HEK293 (cell line): ENCODE results near the gene CD8B.

Experiments
- CTCF ChIA-PET: fragments of 350-600 bp; formaldehyde crosslinking; extraction: SDS; loops from one replicate; lab custom pipeline; 2021; ENCODE audit warnings: antibody characterized with exemption; lab: Yijun Ruan, JAX
- POLR2A ChIA-PET: fragments of 300-600 bp; formaldehyde crosslinking; extraction: SDS; loops from one replicate; lab custom pipeline; 2020; ENCODE audit warnings: antibody characterized with exemption, inconsistent platforms; lab: Yijun Ruan, JAX
- H3K27ac ChIP-seq: fragments of 200-500 bp; sonication (Bioruptor generic); 2 replicates; pipeline ENCODE4 v1.5.1; 2014; ENCODE audit warnings: low read depth, low read length, control low read depth, inconsistent platforms; ENCODE audit errors: extremely low read depth
- H3K36me3 ChIP-seq, 2 experiments: fragments of 200-500 bp in 1 of 2; sonication (Bioruptor generic) in 1 of 2; 1 replicate in 1 of 2; 2 replicates in 1 of 2; pipeline ENCODE4 v1.5.1; 2014 to 2017; ENCODE audit warnings: inconsistent platforms in 2 of 2, low read length in 2 of 2; ENCODE audit not compliant: control insufficient read depth in 2 of 2, insufficient read depth in 1 of 2
- H3K4me1 ChIP-seq: fragments of 200-500 bp; sonication (Bioruptor generic); 2 replicates; pipeline ENCODE4 v1.5.1; 2014; ENCODE audit warnings: mild to moderate bottlenecking, low read length, inconsistent platforms; ENCODE audit not compliant: control insufficient read depth, insufficient read depth
- H3K4me3 ChIP-seq: 2 replicates; pipeline ENCODE4 v1.5.1; 2011; ENCODE audit warnings: low read depth, mild to moderate bottlenecking, control low read depth, low read length, moderate library complexity
- H3K9me3 ChIP-seq: fragments of 200-500 bp; sonication (Bioruptor generic); 2 replicates; pipeline ENCODE4 v1.5.1; 2014; ENCODE audit warnings: low read depth, low read length, inconsistent platforms; ENCODE audit not compliant: control insufficient read depth, insufficient read depth
- BCL11A ChIP-seq: fragments of 450-650 bp; formaldehyde crosslinking; IDR thresholded peaks from 2 replicates; pipeline ENCODE4 v1.5.1; 2016; ENCODE audit warnings: low read depth, missing biosample characterization, missing genetic modification characterization
- GLI4 ChIP-seq: fragments of 450-650 bp; formaldehyde crosslinking; IDR thresholded peaks from 2 replicates; pipeline ENCODE4 v1.5.1; 2016; ENCODE audit warnings: missing biosample characterization, missing genetic modification characterization
- MEIS1 ChIP-seq: sonication (generic); formaldehyde crosslinking; IDR thresholded peaks from 2 replicates; pipeline ENCODE4 v1.8.1; 2022; ENCODE audit warnings: missing genetic modification reagents, mild to moderate bottlenecking, borderline replicate concordance
- SCRT2 ChIP-seq: fragments of 450-650 bp; formaldehyde crosslinking; IDR thresholded peaks from 2 replicates; pipeline ENCODE4 v1.5.1; 2016; ENCODE audit warnings: missing biosample characterization, missing genetic modification characterization
- SP7 ChIP-seq: fragments of 450-650 bp; formaldehyde crosslinking; IDR thresholded peaks from 2 replicates; pipeline ENCODE4 v1.5.1; 2016; ENCODE audit warnings: missing biosample characterization, missing genetic modification characterization
- ZBTB1 ChIP-seq: fragments of 450-650 bp; formaldehyde crosslinking; IDR thresholded peaks from 2 replicates; pipeline ENCODE4 v1.5.1; 2016; ENCODE audit warnings: missing biosample characterization, missing genetic modification characterization
- ZBTB7A ChIP-seq: fragments of 450-650 bp; formaldehyde crosslinking; IDR thresholded peaks from 2 replicates; pipeline ENCODE4 v1.5.1; 2016; ENCODE audit warnings: low read depth, missing biosample characterization, missing genetic modification characterization
- ZIC2 ChIP-seq: fragments of 450-650 bp; formaldehyde crosslinking; IDR thresholded peaks from 2 replicates; pipeline ENCODE4 v1.5.1; 2016; ENCODE audit warnings: missing biosample characterization, missing genetic modification characterization
- ZNF10 ChIP-seq: fragments of 450-650 bp; formaldehyde crosslinking; IDR thresholded peaks from 2 replicates; pipeline ENCODE4 v1.5.1; 2017; ENCODE audit warnings: missing biosample characterization, missing genetic modification characterization
- ZNF121 ChIP-seq: fragments of 450-650 bp; formaldehyde crosslinking; IDR thresholded peaks from 2 replicates; pipeline ENCODE4 v1.5.1; 2016; ENCODE audit warnings: missing biosample characterization, missing genetic modification characterization
- ZNF174 ChIP-seq: fragments of 450-650 bp; formaldehyde crosslinking; IDR thresholded peaks from 2 replicates; pipeline ENCODE4 v1.5.0; 2017; ENCODE audit warnings: missing biosample characterization, mild to moderate bottlenecking, missing genetic modification characterization
- ZNF214 ChIP-seq: fragments of 450-650 bp; formaldehyde crosslinking; IDR thresholded peaks from 2 replicates; pipeline ENCODE4 v1.5.1; 2017; ENCODE audit warnings: missing biosample characterization, mild to moderate bottlenecking, missing genetic modification characterization, borderline replicate concordance
- ZNF544 ChIP-seq: fragments of 450-650 bp; formaldehyde crosslinking; IDR thresholded peaks from 2 replicates; pipeline ENCODE4 v1.5.0; 2017; ENCODE audit warnings: missing biosample characterization, missing genetic modification characterization
- ZNF549 ChIP-seq: fragments of 450-650 bp; IDR thresholded peaks from 2 replicates; pipeline ENCODE4 v1.5.1; 2018; ENCODE audit warnings: missing biosample characterization, missing genetic modification characterization, mild to moderate bottlenecking, inconsistent platforms, moderate library complexity
- ZNF623 ChIP-seq: fragments of 450-650 bp; formaldehyde crosslinking; IDR thresholded peaks from 2 replicates; pipeline ENCODE4 v1.5.1; 2016; ENCODE audit warnings: missing biosample characterization, missing genetic modification characterization
- TF ChIP-seq, protein P1 (sequence below): fragments of 450-650 bp; formaldehyde crosslinking; IDR thresholded peaks from 2 replicates; pipeline ENCODE4 v1.5.1; 2016; ENCODE audit warnings: missing biosample characterization, missing genetic modification characterization, borderline replicate concordance
- TF ChIP-seq, protein P2 (sequence below): fragments of 450-650 bp; formaldehyde crosslinking; IDR thresholded peaks from 2 replicates; pipeline ENCODE4 v1.5.1; 2016; ENCODE audit warnings: missing biosample characterization, missing genetic modification characterization
- TF ChIP-seq, protein P3 (sequence below): fragments of 450-650 bp; formaldehyde crosslinking; IDR thresholded peaks from 2 replicates; pipeline ENCODE4 v1.5.1; 2017; ENCODE audit warnings: missing biosample characterization, missing genetic modification characterization
- TF ChIP-seq, protein P4 (sequence below): fragments of 450-650 bp; formaldehyde crosslinking; conservative IDR thresholded peaks from 2 replicates; pipeline ENCODE4 v1.5.1; 2016; ENCODE audit warnings: low read depth, missing biosample characterization, missing genetic modification characterization

Gene CD8B

DNA sequence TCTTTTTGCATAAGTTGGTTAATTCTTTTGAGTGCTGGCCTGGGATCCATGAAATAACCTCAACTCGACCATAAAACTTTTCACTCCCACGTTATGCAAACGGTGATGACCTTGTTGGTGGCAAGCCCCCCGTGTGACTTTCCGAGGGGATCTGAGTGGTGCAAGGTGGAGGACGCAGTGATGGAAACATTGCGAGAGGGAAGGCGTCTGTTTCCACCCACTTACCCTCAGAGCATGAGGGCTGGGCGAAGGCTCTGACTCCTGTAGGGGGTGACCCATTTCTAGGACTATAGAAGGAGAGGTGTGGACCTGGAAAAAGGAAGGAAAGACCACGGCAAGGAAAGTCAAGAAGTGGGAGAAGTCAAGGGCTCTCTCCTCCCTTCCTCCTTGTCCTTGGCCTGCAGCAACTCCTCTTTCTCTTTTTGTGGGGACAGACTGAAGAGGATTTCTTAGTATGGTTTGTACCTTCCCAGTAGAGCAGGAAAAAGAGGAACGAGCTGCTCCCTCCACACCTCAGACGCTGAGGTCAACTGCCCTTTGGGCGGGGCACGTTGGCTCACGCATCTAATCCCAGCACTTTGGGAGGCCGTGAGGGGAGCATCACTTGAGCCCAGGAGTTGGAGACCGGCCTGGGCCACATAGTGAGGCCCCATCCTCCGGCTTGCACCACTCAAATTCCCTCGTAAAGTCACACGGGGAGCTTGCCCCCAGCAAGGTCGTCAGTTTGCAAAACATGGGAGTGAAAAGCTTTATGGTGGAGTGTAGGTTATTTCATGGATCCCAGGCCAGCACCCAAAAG lies 55.4 kb downstream of the CD8B start:
- POLR2A ChIA-PET: interaction anchor here (1.4 kb wide), 1 partner anchor 366 kb away, joined by 3 read pairs; the partner anchor contains the start of gene KDM3A
- Histone ChIP-seq H3K4me3 (no peak overlapping the region), H3K4me1 (peaks cover 4% of the 10 kb centered on the region; the same call in 1 of the 2 replicates), H3K9me3 (no peaks in the 10 kb centered on the region), H3K27ac (no peak overlapping the region), H3K36me3 (no peaks in the 10 kb centered on the region)
- CTCF ChIA-PET: interaction anchor here (1.3 kb wide), 1 partner anchor 41 kb away, joined by 7 read pairs; no protein-coding TSS in a partner anchor
- no peak for TF ChIP-seq ZNF10 (tag by site-specific recombination)
- TF ChIP-seq ZBTB1 (tag by site-specific recombination): no peak
- TF ChIP-seq, protein P1, sequence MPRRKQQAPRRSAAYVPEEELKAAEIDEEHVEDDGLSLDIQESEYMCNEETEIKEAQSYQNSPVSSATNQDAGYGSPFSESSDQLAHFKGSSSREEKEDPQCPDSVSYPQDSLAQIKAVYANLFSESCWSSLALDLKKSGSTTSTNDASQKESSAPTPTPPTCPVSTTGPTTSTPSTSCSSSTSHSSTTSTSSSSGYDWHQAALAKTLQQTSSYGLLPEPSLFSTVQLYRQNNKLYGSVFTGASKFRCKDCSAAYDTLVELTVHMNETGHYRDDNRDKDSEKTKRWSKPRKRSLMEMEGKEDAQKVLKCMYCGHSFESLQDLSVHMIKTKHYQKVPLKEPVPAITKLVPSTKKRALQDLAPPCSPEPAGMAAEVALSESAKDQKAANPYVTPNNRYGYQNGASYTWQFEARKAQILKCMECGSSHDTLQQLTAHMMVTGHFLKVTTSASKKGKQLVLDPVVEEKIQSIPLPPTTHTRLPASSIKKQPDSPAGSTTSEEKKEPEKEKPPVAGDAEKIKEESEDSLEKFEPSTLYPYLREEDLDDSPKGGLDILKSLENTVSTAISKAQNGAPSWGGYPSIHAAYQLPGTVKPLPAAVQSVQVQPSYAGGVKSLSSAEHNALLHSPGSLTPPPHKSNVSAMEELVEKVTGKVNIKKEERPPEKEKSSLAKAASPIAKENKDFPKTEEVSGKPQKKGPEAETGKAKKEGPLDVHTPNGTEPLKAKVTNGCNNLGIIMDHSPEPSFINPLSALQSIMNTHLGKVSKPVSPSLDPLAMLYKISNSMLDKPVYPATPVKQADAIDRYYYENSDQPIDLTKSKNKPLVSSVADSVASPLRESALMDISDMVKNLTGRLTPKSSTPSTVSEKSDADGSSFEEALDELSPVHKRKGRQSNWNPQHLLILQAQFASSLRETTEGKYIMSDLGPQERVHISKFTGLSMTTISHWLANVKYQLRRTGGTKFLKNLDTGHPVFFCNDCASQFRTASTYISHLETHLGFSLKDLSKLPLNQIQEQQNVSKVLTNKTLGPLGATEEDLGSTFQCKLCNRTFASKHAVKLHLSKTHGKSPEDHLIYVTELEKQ (tag by site-specific recombination): no peak
- no peak for TF ChIP-seq ZNF214
- TF ChIP-seq, protein P2, sequence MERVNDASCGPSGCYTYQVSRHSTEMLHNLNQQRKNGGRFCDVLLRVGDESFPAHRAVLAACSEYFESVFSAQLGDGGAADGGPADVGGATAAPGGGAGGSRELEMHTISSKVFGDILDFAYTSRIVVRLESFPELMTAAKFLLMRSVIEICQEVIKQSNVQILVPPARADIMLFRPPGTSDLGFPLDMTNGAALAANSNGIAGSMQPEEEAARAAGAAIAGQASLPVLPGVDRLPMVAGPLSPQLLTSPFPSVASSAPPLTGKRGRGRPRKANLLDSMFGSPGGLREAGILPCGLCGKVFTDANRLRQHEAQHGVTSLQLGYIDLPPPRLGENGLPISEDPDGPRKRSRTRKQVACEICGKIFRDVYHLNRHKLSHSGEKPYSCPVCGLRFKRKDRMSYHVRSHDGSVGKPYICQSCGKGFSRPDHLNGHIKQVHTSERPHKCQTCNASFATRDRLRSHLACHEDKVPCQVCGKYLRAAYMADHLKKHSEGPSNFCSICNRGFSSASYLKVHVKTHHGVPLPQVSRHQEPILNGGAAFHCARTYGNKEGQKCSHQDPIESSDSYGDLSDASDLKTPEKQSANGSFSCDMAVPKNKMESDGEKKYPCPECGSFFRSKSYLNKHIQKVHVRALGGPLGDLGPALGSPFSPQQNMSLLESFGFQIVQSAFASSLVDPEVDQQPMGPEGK (tag by site-specific recombination): no peak
- no peak for TF ChIP-seq ZNF174 (tag by site-specific recombination)
- TF ChIP-seq SCRT2 (tag by site-specific recombination): no peak
- TF ChIP-seq, protein P3, sequence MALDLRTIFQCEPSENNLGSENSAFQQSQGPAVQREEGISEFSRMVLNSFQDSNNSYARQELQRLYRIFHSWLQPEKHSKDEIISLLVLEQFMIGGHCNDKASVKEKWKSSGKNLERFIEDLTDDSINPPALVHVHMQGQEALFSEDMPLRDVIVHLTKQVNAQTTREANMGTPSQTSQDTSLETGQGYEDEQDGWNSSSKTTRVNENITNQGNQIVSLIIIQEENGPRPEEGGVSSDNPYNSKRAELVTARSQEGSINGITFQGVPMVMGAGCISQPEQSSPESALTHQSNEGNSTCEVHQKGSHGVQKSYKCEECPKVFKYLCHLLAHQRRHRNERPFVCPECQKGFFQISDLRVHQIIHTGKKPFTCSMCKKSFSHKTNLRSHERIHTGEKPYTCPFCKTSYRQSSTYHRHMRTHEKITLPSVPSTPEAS (tag by site-specific recombination): no peak
- no peak for TF ChIP-seq BCL11A (tag by site-specific recombination)
- no peak for TF ChIP-seq MEIS1 (CRISPR knock-in tag)
- no peak for TF ChIP-seq GLI4 (tag by site-specific recombination)
- no peak for TF ChIP-seq ZNF549 (tag by site-specific recombination)
- TF ChIP-seq ZNF623 (tag by site-specific recombination): no peak
- TF ChIP-seq ZNF121: no peak
- TF ChIP-seq SP7: no peak
- TF ChIP-seq, protein P4, sequence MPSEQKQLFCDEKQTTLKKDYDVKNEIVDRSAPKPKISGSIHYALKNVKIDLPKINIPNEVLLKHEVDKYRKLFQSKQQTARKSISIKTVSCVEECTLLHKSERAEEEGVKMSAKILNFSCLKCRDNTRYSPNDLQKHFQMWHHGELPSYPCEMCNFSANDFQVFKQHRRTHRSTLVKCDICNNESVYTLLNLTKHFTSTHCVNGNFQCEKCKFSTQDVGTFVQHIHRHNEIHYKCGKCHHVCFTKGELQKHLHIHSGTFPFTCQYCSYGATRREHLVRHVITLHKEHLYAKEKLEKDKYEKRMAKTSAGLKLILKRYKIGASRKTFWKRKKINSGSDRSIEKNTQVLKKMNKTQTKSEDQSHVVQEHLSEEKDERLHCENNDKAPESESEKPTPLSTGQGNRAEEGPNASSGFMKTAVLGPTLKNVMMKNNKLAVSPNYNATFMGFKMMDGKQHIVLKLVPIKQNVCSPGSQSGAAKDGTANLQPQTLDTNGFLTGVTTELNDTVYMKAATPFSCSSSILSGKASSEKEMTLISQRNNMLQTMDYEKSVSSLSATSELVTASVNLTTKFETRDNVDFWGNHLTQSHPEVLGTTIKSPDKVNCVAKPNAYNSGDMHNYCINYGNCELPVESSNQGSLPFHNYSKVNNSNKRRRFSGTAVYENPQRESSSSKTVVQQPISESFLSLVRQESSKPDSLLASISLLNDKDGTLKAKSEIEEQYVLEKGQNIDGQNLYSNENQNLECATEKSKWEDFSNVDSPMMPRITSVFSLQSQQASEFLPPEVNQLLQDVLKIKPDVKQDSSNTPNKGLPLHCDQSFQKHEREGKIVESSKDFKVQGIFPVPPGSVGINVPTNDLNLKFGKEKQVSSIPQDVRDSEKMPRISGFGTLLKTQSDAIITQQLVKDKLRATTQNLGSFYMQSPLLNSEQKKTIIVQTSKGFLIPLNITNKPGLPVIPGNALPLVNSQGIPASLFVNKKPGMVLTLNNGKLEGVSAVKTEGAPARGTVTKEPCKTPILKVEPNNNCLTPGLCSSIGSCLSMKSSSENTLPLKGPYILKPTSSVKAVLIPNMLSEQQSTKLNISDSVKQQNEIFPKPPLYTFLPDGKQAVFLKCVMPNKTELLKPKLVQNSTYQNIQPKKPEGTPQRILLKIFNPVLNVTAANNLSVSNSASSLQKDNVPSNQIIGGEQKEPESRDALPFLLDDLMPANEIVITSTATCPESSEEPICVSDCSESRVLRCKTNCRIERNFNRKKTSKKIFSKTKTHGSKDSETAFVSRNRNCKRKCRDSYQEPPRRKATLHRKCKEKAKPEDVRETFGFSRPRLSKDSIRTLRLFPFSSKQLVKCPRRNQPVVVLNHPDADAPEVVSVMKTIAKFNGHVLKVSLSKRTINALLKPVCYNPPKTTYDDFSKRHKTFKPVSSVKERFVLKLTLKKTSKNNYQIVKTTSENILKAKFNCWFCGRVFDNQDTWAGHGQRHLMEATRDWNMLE: no peak
- no peak for TF ChIP-seq ZBTB7A
- no peak for TF ChIP-seq ZIC2 (tag by site-specific recombination)
- no peak for TF ChIP-seq ZNF544 (tag by site-specific recombination)
